Activated effector memory CD4-positive, alpha-beta T cell treated with anti-CD3 and anti-CD28 coated beads, Interleukin-2, amount 50 U/mL, for 16 hours (primary cell): Measurements from ENCODE around the gene SLC24A4.

Experiments used
- DNase-seq: peaks from one replicate; pipeline ENCODE4 v3.0.0-alpha.2; 2020

Gene SLC24A4

GRCh38 chr14:92484132-92484823 is 161.3 kb downstream of the SLC24A4 start:
- no peak for DNase-seq

- no peak for DNase-seq
Measured at GRCh38 chr14:92486881-92487280, 163.9 kb downstream of the SLC24A4 start.

DNA sequence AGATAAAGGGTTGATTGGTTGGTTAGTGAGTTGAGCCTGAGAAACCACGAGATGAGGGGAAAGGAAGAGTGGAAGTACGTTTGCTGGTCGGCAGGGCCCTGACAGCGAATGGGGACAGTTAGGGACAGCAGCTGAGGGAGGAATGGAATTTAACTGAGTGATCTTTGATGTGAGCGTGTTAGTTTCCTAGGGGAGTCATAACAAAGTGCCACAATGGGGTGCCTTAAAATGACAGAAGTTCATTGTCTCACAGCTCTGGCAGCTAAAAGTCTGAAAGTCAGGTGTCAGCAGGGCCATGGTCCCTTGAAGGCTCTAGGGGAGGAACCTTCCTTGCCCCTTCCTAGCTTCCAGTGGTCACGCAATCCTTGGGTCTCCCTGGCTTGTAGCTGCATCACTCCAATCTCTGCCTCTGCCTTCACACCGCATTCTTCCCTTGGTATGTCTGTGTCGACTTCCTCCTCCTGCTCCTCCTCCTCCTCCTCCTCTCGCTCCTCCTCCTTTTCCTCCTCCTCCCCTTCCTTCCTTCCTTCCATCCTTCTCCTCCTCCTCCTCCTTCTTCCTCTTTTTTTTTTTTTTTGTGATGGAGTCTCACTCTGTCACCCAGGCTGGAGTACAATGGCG is 164.7 kb downstream of the SLC24A4 start:
- no peak for DNase-seq

DNA sequence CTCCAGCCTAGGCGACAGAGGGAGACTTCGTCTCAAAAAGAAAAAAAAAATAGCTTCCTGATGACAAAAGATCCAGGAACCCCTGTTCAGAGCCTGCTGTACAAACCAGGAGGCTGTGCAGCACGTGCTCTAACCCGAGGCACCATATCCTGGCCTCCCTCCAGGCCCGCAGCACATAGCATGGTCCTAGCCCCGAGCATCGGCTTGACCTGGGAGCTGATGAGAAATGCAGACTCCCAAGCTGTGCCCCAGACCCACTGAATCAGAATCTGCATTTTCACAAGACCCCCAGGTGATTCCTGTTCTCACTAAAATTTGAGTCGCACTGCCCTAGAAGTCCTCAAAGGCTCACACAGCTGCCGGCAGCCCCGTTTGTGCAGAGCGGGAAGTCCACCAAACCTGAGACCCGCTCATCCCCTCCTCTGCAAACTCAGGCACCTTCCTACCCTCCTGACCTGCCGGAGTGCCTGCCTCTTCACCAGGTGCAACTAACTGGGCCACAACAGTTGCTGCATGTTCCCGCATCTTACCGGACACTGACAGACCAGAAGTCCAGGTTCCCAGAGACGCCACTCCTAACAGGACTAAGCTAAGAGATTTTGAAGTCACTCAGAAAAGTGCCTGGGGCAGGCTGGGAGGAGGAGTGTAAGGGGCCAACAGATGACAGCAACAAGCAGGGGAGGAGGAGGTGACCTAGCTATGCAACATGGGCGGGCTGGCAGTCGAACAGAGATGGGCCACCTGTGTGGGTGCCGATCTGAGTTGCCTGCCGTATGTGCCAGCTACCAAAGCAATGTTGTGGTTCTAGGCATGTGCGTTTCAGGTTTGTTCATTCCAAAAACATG is 166.7 kb downstream of the SLC24A4 start:
- DNase-seq = no peak

- no peak for DNase-seq
Measured at GRCh38 chr14:92490239-92490959, 167.4 kb downstream of the SLC24A4 start.

- DNase-seq = no peak
Measured at GRCh38 chr14:92491782-92492181, 168.8 kb downstream of the SLC24A4 start.

DNA sequence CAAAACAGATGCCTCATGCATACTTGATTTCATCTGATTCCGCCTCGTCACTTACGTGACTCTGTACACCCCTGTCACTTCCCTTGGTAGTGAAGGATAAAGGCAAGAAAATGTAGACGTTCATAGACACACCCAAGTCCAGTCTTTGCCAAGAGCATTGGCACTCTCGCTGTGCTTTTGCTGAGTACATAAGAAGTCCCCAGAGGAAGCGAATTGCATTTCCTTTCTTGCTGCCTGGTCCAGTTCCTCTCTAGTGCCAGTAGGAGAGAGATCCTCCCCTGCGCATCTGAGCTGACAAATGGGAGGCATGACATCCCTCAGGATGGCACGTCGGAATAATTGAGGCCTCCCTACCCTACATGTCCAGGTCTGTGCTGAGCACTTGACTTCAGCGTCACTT is 169.3 kb downstream of the SLC24A4 start:
- no peak for DNase-seq

GRCh38 chr14:92493024-92493423 is 170.1 kb downstream of the SLC24A4 start:
- DNase-seq = no peak

- no peak for DNase-seq
Measured at GRCh38 chr14:92493492-92493891, 170.5 kb downstream of the SLC24A4 start.

DNA sequence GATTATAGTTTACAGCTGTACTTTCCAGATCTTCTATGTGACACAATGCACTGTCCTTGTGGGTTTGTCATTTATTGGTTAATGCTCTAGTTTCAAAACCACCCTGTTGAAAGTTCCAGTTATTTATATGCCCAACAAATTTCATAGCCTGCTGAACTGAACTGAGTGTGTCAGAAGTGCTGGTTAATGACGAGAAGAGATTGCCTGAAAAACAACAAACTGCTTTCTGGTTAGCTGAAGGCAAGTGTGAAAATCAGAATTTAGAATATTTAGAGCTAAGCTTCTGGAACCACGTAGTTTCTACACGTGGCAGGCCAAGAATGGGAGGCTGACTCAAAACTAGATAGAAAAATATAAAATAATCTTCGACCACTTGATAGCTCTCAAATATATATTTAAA is 171.5 kb downstream of the SLC24A4 start:
- DNase-seq = no peak

GRCh38 chr14:92495027-92495426 is 172.1 kb downstream of the SLC24A4 start:
- DNase-seq = no peak

DNA sequence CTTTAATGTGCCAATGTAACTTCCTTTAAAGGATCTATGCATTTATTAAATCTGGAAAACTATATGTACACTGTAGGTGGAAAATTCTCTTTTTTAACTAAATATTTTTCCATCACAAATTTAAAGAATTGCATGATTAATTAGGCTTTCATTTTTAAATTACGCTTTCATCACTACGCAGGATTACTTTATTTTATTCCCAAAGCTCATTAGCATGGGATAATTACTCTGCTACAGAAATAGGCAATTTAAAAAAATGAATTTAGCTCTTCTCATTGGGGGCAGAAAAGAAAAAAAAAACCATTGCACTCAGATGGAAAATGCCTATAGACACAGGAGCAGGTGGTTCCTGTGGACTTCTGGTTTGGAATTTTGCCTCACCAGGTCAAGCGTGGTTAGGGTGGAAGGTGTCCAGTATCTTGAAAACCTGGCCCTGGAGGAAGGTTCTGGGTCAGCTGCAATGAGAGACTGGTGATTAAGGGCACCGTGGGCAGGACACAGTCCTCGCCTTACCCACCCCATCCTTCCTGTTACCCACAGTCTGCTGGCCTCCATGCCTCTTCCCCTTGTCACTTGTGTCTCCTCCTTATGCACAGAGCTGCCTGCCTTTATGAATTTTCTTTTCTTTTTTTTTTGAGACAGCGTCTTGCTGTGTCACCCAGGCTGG is 173.4 kb downstream of the SLC24A4 start:
- no peak for DNase-seq

DNA sequence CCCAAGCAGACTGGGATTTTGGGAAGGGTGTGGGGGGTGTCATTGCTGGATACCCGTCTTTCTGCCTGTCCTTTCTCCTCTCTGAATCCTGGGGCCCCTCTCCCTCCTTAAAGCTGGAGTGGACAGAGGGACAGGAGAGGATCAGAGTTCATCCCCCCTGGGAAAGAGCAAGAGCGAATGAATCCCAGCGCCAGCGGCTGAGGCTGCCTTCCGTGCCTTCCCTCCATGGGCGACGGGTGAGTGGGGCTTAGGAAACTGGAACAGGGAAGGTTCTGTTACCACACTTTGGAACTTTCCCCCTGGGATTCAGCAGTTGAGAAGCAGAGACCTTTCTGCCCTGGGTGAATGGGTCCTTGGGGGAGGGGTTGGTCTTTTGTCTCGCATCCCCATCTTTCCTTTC is 174.4 kb downstream of the SLC24A4 start:
- no peak for DNase-seq

DNA sequence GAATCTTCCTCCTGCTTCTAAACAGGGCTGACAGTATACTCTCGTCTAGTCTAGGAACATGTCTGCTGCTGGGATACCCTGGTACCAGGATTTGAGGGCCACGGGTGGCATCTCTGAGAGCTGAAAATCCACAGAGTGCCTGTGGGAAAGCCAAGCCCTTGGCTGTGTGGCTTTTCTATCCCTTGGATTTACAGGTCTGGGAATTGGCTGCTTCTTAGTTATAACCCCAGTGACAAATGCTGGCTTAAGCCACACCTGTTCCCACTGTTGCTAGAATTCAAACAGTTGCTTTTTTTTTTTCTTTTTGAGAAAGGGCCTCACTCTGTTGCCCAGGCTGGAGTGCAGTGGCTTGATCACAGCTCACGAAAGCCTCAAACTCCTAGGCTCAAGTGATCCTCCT is 176.3 kb downstream of the SLC24A4 start:
- DNase-seq = no peak

DNA sequence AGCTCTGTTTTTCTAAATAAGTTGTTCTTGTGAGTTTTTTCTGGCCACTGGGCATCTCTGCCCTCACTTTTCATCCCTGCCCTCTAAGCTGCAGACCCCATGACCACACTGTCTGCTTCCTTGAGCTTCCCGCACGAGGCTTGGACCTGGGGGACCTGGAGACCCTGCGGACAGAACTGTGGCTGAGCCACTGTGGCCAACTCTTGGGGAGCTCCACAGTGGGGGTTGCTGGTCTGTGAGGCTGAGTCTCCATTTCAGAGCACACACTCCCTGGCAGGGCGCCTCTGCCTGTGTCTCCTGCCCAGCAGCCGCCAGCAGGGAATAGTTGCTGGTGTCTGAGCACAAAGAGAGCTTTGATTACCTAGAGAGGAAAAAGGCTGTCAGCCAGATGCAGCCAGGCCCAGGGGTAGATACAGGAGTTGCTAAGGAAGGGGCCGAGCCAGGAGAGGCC is 177.6 kb downstream of the SLC24A4 start:
- no peak for DNase-seq

DNA sequence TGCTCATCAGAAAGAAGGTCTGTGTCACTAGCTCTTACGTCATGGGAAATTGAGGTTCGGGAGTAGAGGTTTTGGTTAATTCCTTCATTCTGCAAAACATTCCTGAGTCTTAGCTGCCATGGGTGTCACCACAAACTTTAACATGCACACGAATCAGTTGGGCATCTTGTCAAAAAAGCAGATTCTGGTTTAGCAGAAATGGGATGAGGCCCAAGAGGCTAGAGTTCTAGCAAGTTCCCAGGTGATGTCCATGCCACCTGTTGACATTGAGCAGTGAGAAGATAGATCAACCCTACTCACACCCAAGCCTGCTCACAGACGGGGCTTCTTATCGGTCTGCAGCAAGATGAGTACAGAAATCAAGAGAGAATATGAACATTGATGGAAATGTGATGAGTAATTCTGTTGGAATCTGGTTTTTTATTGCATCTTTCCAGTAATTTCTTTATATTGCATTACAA is 179.0 kb downstream of the SLC24A4 start:
- no peak for DNase-seq

DNA sequence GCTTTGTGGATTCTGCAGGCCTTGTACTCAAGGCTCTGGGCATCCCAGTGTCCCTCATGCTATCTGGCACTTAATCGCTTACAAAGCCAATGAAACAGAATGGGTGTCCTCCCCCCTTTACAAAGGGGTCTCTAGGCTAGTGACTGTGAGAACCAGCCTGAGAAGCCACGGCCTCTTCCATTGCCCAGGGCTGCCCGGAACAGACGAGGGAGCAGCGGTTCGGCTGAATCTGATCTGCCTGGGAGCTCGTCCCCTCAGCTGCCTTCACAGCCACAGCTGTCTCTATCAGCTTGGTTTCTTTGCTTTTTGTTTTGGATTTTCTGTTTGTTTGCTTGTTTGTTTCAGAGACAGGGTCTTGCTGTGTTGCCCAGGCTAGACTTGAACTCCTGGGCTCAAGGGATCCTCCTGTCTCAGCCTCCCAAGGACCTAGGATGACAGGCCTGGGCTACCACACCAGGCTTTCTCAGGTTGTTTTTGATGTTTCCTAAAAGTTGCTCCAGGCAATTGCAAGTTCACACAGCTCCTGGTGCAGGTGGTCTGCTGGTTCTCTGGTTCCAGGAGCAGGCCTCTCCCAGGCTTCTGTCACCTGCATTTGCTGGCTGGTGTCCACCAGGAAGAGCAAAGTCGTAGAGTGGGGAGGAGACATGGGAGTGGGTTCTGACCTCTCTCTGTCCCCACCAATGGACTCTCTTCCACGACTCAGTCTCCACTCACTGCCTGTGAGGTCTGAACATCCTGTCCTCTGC is 179.7 kb downstream of the SLC24A4 start:
- peak; percentile 43 for DNase-seq

- DNase-seq = no peak
Measured at GRCh38 chr14:92503756-92504491, 181.0 kb downstream of the SLC24A4 start.

DNA sequence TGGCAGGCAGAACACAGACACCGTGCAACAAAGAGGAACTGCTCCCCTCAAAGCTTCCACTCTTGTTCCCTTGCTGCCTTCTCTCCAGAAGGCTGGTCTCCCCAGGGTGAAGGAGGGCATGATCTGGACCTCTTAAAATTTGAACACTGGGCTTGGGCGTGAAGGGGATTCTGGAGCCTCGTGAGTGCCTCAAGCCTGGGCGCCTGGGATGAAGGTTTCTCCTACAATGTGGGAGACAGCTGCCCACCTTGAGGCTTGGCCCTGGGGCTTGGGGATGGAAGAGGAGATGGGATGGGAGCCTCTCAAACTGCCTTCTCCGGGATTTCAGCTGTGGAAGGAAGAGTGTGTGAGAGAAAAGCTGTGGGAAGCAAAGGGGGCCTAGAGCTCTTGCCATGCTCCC is 182.9 kb downstream of the SLC24A4 start:
- no peak for DNase-seq

GRCh38 chr14:92506231-92506630 is 183.3 kb downstream of the SLC24A4 start:
- peak; percentile 12 for DNase-seq

GRCh38 chr14:92507174-92507768 is 184.3 kb downstream of the SLC24A4 start:
- peak; percentile 36 for DNase-seq
